IMR-90 (cell line): Measurements from ENCODE around the gene COPS4.

Source experiments
- BHLHE40 ChIP-seq: fragments of 150-350 bp; IDR thresholded peaks from 2 replicates; pipeline ENCODE4 v1.6.1; 2016; ENCODE audit warnings: mild to moderate bottlenecking, low read depth, low read length
- CEBPB ChIP-seq: IDR thresholded peaks from 2 replicates; pipeline ENCODE4 v1.6.1; 2012; ENCODE audit warnings: low read depth, low read length, improper control_type of control experiment
- MAZ ChIP-seq: IDR thresholded peaks from 2 replicates; pipeline ENCODE4 v1.6.1; 2012; ENCODE audit warnings: low read depth, mild to moderate bottlenecking, low read length, improper control_type of control experiment, moderate library complexity, borderline replicate concordance
- NFE2L2 ChIP-seq: fragments of 150-350 bp; IDR thresholded peaks from 2 replicates; pipeline ENCODE4 v1.6.1; 2016; ENCODE audit warnings: low read depth, mild to moderate bottlenecking, low read length
- RCOR1 ChIP-seq: IDR thresholded peaks from 2 replicates; pipeline ENCODE4 v1.6.1; 2012; ENCODE audit warnings: mild to moderate bottlenecking, low read length, improper control_type of control experiment; ENCODE audit not compliant: insufficient replicate concordance
- TF ChIP-seq, protein P1 (sequence below): conservative IDR thresholded peaks from 2 replicates; pipeline ENCODE4 v1.5.1; 2012; ENCODE audit warnings: mild to moderate bottlenecking, low read depth, low read length, improper control_type of control experiment

DNA sequence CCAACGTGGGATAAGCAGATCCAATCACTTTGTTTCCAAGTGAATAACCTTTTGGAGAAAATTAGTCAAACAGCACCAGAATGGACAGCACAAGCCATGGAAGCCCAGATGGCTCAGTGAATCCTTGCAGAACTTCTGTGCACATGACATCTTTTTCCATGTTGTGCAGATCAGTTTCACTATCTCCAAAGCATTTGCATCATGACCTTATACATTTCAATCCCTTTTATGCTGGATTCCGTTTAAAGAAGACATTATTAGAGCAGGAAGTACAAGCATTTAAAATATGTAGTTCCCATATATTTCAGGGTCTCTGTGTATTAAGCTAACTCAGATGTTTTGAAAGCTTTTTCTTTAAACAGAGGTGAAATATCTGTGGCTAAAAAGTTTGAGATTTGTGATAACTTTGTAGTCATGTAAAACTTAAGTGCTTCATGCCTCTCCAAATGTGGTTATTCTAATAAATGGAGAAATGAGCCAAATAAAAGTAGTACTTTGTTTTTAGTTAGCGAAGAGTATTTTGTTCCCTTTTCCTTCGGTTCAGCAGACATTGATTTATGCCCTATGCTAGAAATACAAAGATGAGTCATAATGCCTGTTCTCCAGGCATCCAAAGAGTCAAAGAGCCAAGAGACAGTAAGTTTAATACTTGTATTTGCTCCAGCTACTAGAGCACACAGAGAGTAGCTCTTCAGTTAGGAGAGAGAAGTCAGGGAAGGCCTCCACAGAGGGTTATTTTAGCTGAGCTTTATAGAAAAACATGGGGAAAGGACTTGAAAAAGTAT, 40.5 kb downstream of the COPS4 start:
- TF ChIP-seq BHLHE40 (no peak), RCOR1 (no peak), CEBPB (no peak), MAZ (no peak), NFE2L2 (no peak)
- TF ChIP-seq, protein P1, sequence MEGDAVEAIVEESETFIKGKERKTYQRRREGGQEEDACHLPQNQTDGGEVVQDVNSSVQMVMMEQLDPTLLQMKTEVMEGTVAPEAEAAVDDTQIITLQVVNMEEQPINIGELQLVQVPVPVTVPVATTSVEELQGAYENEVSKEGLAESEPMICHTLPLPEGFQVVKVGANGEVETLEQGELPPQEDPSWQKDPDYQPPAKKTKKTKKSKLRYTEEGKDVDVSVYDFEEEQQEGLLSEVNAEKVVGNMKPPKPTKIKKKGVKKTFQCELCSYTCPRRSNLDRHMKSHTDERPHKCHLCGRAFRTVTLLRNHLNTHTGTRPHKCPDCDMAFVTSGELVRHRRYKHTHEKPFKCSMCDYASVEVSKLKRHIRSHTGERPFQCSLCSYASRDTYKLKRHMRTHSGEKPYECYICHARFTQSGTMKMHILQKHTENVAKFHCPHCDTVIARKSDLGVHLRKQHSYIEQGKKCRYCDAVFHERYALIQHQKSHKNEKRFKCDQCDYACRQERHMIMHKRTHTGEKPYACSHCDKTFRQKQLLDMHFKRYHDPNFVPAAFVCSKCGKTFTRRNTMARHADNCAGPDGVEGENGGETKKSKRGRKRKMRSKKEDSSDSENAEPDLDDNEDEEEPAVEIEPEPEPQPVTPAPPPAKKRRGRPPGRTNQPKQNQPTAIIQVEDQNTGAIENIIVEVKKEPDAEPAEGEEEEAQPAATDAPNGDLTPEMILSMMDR: no peak
